Spleen (tissue), 11 donors: ENCODE results near the gene ZNRF4. TPM values are rescaled to one million over a fixed set of nuclear protein-coding genes. Genes with fewer than 3 reads are reported as not detected.

Experiments
- DNase-seq: peaks from one replicate; pipeline ENCODE4 v3.0.0-alpha.2; 2020
- H3K27ac ChIP-seq, 8 donors: fragments of 200-600 bp; sonication (generic) in 7 of 8; 1 replicate in 4 of 8; 2 replicates in 4 of 8; pipeline versions ENCODE4 v1.5.0 to v1.8.0; 2016 to 2021; ENCODE audit warnings: inconsistent platforms in 4 of 8, mild to moderate bottlenecking in 4 of 8, moderate library complexity in 1 of 8
- H3K27me3 ChIP-seq, 7 donors: fragments of 200-600 bp; sonication (generic) in 6 of 7; replicated peaks in 1 of 7; 1 replicate in 4 of 7; 2 replicates in 3 of 7; pipeline versions ENCODE4 v1.5.0 to v1.8.0; 2016 to 2021; ENCODE audit warnings: inconsistent platforms in 3 of 7, mild to moderate bottlenecking in 1 of 7
- H3K36me3 ChIP-seq, 6 donors: fragments of 200-600 bp; sonication (generic) in 5 of 6; 1 replicate in 4 of 6; 2 replicates in 2 of 6; pipeline versions ENCODE4 v1.5.0 to v1.8.0; 2016 to 2021; ENCODE audit warnings: inconsistent platforms in 2 of 6
- H3K4me1 ChIP-seq, 6 donors: fragments of 200-600 bp; sonication (generic) in 5 of 6; 1 replicate in 3 of 6; 2 replicates in 3 of 6; pipeline versions ENCODE4 v1.5.0 to v1.8.0; 2016 to 2021; ENCODE audit warnings: inconsistent platforms in 3 of 6
- H3K4me3 ChIP-seq, 8 donors: fragments of 200-600 bp; sonication (generic) in 7 of 8; 1 replicate in 4 of 8; 2 replicates in 4 of 8; pipeline versions ENCODE4 v1.5.0 to v1.8.0; 2016 to 2021; ENCODE audit warnings: inconsistent platforms in 4 of 8, mild to moderate bottlenecking in 4 of 8, moderate library complexity in 2 of 8
- H3K9me3 ChIP-seq, 8 donors: fragments of 200-600 bp; sonication (generic) in 7 of 8; 1 replicate in 4 of 8; 2 replicates in 4 of 8; pipeline versions ENCODE4 v1.5.0 to v1.8.0; 2016 to 2021; ENCODE audit warnings: inconsistent platforms in 4 of 8
- POLR2A ChIP-seq, 3 donors: fragments of 450-650 bp; IDR thresholded peaks; one replicate each; pipeline ENCODE4 v1.5.1; 2017; ENCODE audit warnings: antibody characterized with exemption in 3 of 3, mild to moderate bottlenecking in 1 of 3
- POLR2AphosphoS5 ChIP-seq, 3 donors: sonication (generic); formaldehyde crosslinking; IDR thresholded peaks; one replicate each; pipeline ENCODE4 v1.5.1; 2017; ENCODE audit warnings: antibody characterized with exemption in 3 of 3
- WGBS, 5 donors: extraction: QIAGEN DNeasy Blood & Tissue Kit in 3 of 5; methylation state at CpG; one replicate each; pipeline versions ENCODE4 v1.1.5 to v1.1.7; 2013 to 2018; 5-methylcytosine and 5-hydroxymethylcytosine counted together
- intact Hi-C: fragments of 100-400 bp; cut with DNase I; formaldehyde crosslinking; loops from one replicate; pipeline ENCODE4 v1.15.0; 2023; ENCODE audit warnings: low total_unique reads
- polyA plus RNA-seq, 3 donors: library from polyadenylated mRNA; stranded (reverse); fragments of 200-250 nt; gene quantifications; one replicate each; pipeline ENCODE4 v1.2.1, GENCODE V29; 2013
- total RNA-seq, 7 donors: library from RNA; depleted of rRNA in 3 of 7; stranded (reverse); fragments of >200 nt in 3 of 7; fragmentation: NEBNext Ultra II Directional in 4 of 7; extraction: Animal tissue kit (Norgen Biotek cat#: 25700) in 4 of 7; gene quantifications; one replicate each; pipeline versions ENCODE4 v1.1.0 to v1.2.1, GENCODE V29; 2016 to 2021
- TF ChIP-seq, protein P1 (sequence below), 11 experiments: fragments of 200-600 bp in 7 of 11; fragments of 450-650 bp in 4 of 11; sonication (generic) in 4 of 11; IDR thresholded peaks in 8 of 11; conservative IDR thresholded peaks in 3 of 11; 1 replicate in 7 of 11; 2 replicates in 4 of 11; pipeline versions ENCODE4 v1.4.0 to v1.8.0; 2016 to 2021; ENCODE audit warnings: antibody characterized with exemption in 11 of 11, inconsistent platforms in 4 of 11, mild to moderate bottlenecking in 1 of 11
- donor health status: healthy with polysubstance abuse.
- donor health status: DM: no; HTN: no; CAD: no; lungs with moderate emphysema.
- donor health status: DM: no; HTN: no; CAD: no.
- donor health status: Bipolar disorder and iron deficiency.
- donor health status: healthy.
- donor health status: DM: no; HTN: no; CAD: no.
- donor health status: DM: yes; HTN: yes; CAD: no.

Gene ZNRF4
- total and polyA plus RNA-seq, 10 donors: not detected

DNA sequence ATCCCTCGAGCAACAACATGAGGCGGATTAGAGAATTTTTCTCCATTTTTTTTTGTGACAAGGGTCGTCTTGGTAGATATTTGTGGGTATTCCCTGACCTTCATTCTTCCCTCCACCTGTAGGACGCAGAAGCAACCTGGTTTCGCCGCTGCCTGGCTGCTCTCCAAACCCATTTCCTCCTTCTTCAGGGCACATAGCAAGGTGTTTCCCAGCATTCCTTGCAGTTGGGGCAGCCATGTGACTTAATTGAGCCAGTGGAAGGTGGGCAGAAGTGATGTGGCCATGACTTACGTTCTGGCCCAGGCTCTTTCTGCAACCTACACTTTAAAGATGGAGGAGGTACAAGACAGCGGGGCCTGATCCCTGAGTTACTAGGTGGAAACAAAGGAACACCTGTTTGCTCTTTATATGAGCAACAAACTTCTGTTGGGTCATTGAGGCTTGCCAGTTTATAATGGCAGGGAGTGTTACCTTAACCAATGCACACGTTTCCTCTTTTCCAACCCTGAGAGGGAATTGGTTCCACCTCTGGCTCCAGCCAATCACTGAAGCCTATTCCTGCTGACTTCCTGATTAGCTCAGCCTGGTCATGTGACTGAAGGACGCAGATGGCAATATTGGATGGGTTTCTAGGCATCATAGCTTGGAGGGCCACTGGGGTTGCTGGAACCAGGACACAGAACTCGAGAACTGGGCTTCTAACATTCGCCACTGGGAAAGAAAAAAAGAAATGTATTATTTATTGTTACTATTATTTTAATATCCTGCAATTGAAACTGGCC lies 30.8 kb upstream of the ZNRF4 start:
- Histone ChIP-seq H3K27ac (no peak overlapping the region), H3K36me3 (no peaks in the 10 kb centered on the region), H3K4me1 (no peaks in the 10 kb centered on the region), H3K4me3 (no peak overlapping the region), H3K27me3 (peaks cover 0 to 77% (median 0%) of the 10 kb centered on the region in 7 donors), H3K9me3 (no peaks in the 10 kb centered on the region)
- WGBS, 5 donors: 74 to 82% (median 78%) methylated on average over 12 of the region's 12 CpGs
- TF ChIP-seq POLR2AphosphoS5 (IDR thresholded peaks at IDR 0.05) (no peak), POLR2A (IDR thresholded peaks at IDR 0.05) (no peak)
- TF ChIP-seq, protein P1, sequence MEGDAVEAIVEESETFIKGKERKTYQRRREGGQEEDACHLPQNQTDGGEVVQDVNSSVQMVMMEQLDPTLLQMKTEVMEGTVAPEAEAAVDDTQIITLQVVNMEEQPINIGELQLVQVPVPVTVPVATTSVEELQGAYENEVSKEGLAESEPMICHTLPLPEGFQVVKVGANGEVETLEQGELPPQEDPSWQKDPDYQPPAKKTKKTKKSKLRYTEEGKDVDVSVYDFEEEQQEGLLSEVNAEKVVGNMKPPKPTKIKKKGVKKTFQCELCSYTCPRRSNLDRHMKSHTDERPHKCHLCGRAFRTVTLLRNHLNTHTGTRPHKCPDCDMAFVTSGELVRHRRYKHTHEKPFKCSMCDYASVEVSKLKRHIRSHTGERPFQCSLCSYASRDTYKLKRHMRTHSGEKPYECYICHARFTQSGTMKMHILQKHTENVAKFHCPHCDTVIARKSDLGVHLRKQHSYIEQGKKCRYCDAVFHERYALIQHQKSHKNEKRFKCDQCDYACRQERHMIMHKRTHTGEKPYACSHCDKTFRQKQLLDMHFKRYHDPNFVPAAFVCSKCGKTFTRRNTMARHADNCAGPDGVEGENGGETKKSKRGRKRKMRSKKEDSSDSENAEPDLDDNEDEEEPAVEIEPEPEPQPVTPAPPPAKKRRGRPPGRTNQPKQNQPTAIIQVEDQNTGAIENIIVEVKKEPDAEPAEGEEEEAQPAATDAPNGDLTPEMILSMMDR (IDR thresholded peaks at IDR 0.05 in 8 of 11, conservative IDR thresholded peaks at IDR 0.05 in 3 of 11): no peak
- intact Hi-C loops: no loop called here
- peak; percentile 1 for DNase-seq

DNA sequence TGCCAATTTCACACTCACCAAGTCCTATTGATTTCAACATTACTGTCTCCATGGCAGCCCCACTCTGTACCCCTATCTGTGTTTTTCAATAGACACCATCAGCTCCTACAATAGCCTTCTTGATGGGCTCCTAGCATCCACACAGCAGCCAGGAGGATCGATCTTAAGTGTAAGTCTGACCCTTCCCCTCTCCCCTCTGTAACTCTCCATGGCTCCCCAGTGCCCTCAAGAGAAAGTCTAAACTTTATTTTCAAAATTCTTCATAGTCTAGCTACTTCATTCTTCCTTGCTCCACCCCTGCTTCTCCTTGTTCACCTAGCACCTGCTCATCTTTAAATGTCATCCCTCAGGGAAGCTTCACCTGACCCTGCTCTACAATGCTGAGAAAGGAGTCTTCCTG lies 30.0 kb upstream of the ZNRF4 start:
- H3K27me3 ChIP-seq: peaks cover 0 to 75% (median 0%) of the 10 kb centered on the region in 7 donors
- no peak overlapping the region for H3K4me3 ChIP-seq
- no peaks in the 10 kb centered on the region for H3K9me3 ChIP-seq
- H3K4me1 ChIP-seq: no peaks in the 10 kb centered on the region
- TF ChIP-seq, protein P1 (IDR thresholded peaks at IDR 0.05 in 8 of 11, conservative IDR thresholded peaks at IDR 0.05 in 3 of 11): no peak
- TF ChIP-seq POLR2AphosphoS5 (IDR thresholded peaks at IDR 0.05) (no peak), POLR2A (IDR thresholded peaks at IDR 0.05) (no peak)
- intact Hi-C loops: no loop called here
- DNase-seq: peak; percentile 0
- WGBS, 5 donors: 52 to 89% (median 59%) methylated on average over 1 of the region's 1 CpG
- no peak overlapping the region for H3K27ac ChIP-seq
- no peaks in the 10 kb centered on the region for H3K36me3 ChIP-seq

DNA sequence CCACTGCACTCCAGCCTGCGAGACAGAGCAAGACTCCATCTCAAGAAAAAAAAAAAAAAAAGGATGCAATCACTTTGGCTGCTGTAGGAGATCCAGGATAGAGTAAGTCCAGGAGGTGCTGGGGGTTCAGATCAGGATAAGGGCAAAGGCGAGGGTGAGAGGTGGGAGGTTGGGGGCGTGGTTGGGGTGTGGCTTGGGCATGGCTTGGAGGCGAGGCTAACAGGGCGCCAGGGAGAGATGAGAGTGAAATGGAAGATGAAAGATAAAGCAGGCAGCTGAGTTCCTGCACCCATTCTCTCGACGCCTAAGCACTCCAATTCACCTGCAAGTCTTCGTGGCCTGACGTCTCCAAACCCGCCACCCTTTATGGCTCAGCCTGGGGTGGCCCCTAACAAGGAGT lies 25.0 kb upstream of the ZNRF4 start:
- peaks cover 0 to 8% (median 0%) of the 10 kb centered on the region in 8 donors for H3K9me3 ChIP-seq
- intact Hi-C loops: no loop called here
- 33 to 42% (median 37%) methylated on average over 10 of the region's 10 CpGs for WGBS, 5 donors
- H3K27ac ChIP-seq: no peak overlapping the region
- H3K27me3 ChIP-seq: peaks cover 0 to 62% (median 0%) of the 10 kb centered on the region in 7 donors
- H3K4me1 ChIP-seq: no peaks in the 10 kb centered on the region
- TF ChIP-seq, protein P1 (IDR thresholded peaks at IDR 0.05 in 8 of 11, conservative IDR thresholded peaks at IDR 0.05 in 3 of 11): no peak
- TF ChIP-seq POLR2A (IDR thresholded peaks at IDR 0.05) (no peak), POLR2AphosphoS5 (IDR thresholded peaks at IDR 0.05) (no peak)
- no peak for DNase-seq
- H3K4me3 ChIP-seq: no peak overlapping the region
- H3K36me3 ChIP-seq: no peaks in the 10 kb centered on the region

DNA sequence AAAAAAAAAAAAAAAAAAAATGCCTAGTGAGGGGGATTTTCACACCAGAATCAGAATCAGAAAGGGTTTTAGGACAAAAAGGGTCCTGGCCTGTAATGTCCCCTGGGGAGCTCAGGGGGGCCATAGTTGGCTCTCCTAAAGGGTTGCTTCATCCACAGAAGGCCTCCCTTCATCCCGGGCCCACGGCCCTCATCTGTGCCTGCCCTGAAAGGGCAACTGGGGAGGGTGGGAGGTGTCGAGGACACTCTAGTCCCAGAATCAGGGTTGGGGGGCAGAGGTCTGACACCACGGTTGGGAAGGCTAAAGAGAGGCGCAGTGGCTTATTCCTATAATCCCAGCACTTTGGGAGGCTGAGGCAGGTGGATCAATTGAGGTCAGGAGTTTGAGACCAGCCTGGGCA lies 22.5 kb upstream of the ZNRF4 start:
- H3K4me3 ChIP-seq: no peak overlapping the region
- no peaks in the 10 kb centered on the region for H3K4me1 ChIP-seq
- TF ChIP-seq POLR2A (IDR thresholded peaks at IDR 0.05): no peak
- no peak for TF ChIP-seq POLR2AphosphoS5 (IDR thresholded peaks at IDR 0.05)
- TF ChIP-seq, protein P1 (IDR thresholded peaks at IDR 0.05 in 8 of 11, conservative IDR thresholded peaks at IDR 0.05 in 3 of 11): no peak
- WGBS, 5 donors: 71 to 80% (median 72%) methylated on average over 5 of the region's 5 CpGs
- no peak overlapping the region for H3K27ac ChIP-seq
- DNase-seq: no peak
- intact Hi-C loops: no loop called here
- peaks cover 0 to 8% (median 0%) of the 10 kb centered on the region in 8 donors for H3K9me3 ChIP-seq
- no peaks in the 10 kb centered on the region for H3K36me3 ChIP-seq
- peaks cover 0 to 62% (median 10%) of the 10 kb centered on the region in 7 donors for H3K27me3 ChIP-seq
